Ectodermal cell (in vitro differentiated cells): Measurements from ENCODE around the gene LAPTM5.
A peak's percentile ranks its signal among the peaks of the same experiment; 100 is the strongest.

Experiments used
- H3K27ac ChIP-seq: 2 replicates; pipeline ENCODE4 v1.7.0; 2013; ENCODE audit warnings: mild to moderate bottlenecking, low read depth, low read length; ENCODE audit not compliant: insufficient read depth, poor library complexity, severe bottlenecking
- H3K27me3 ChIP-seq: 2 replicates; pipeline ENCODE4 v1.7.0; 2013; ENCODE audit warnings: mild to moderate bottlenecking, low read length; ENCODE audit not compliant: insufficient read depth, control insufficient read depth, poor library complexity, severe bottlenecking
- H3K36me3 ChIP-seq: one replicate; pipeline ENCODE4 v1.7.0; 2013; ENCODE audit warnings: low read length; ENCODE audit not compliant: control insufficient read depth, insufficient read depth
- H3K4me1 ChIP-seq: one replicate; pipeline ENCODE4 v1.7.0; 2013; ENCODE audit warnings: low read length; ENCODE audit not compliant: control insufficient read depth, insufficient read depth
- H3K4me3 ChIP-seq: 2 replicates; pipeline ENCODE4 v1.7.0; 2013; ENCODE audit warnings: low read depth, low read length, control low read depth; ENCODE audit not compliant: insufficient read depth
- H3K9me3 ChIP-seq: 2 replicates; pipeline ENCODE4 v1.7.0; 2013; ENCODE audit warnings: mild to moderate bottlenecking, low read length, moderate library complexity; ENCODE audit not compliant: control insufficient read depth
- WGBS, 2 experiments: methylation state at CpG; one replicate each; pipeline ENCODE4 v1.1.7; 2013; ENCODE audit warnings: missing lambda C conversion rate in 2 of 2; 5-methylcytosine and 5-hydroxymethylcytosine counted together

LAPTM5 gene

GRCh38 chr1:30762152-30762929, 4.8 kb upstream of the LAPTM5 start:
- WGBS, 2 experiments, result 87% methylated on average over 6 of the region's 6 CpGs
- no peaks in the 10 kb centered on the region for H3K27me3 ChIP-seq
- peaks cover 18% of the 10 kb centered on the region for H3K4me1 ChIP-seq
- no peaks in the 10 kb centered on the region for H3K9me3 ChIP-seq
- no peak overlapping the region for H3K4me3 ChIP-seq
- no peak overlapping the region for H3K27ac ChIP-seq
- H3K36me3 ChIP-seq, result no peaks in the 10 kb centered on the region

GRCh38 chr1:30761381-30762151, 4.0 kb upstream of the LAPTM5 start:
- H3K9me3 ChIP-seq, result no peaks in the 10 kb centered on the region
- no peaks in the 10 kb centered on the region for H3K27me3 ChIP-seq
- no peak overlapping the region for H3K4me3 ChIP-seq
- peaks cover 18% of the 10 kb centered on the region for H3K4me1 ChIP-seq
- H3K27ac ChIP-seq, result peak overlapping the region; percentile 33
- H3K36me3 ChIP-seq, result no peaks in the 10 kb centered on the region
- 59 to 64% methylated on average over 11 of the region's 11 CpGs for WGBS, 2 experiments

- no peak overlapping the region for H3K27ac ChIP-seq
- no peaks in the 10 kb centered on the region for H3K27me3 ChIP-seq
- H3K4me1 ChIP-seq, result peaks cover 18% of the 10 kb centered on the region
- no peaks in the 10 kb centered on the region for H3K36me3 ChIP-seq
- no peak overlapping the region for H3K4me3 ChIP-seq
- 94% methylated on average over 18 of the region's 18 CpGs for WGBS, 2 experiments
- no peaks in the 10 kb centered on the region for H3K9me3 ChIP-seq
These were observed 3.2 kb upstream of the LAPTM5 start for GRCh38 chr1:30760596-30761324.

- Histone ChIP-seq H3K4me3 (no peak overlapping the region), H3K27ac (no peak overlapping the region), H3K36me3 (no peaks in the 10 kb centered on the region), H3K27me3 (no peaks in the 10 kb centered on the region), H3K4me1 (peaks cover 18% of the 10 kb centered on the region), H3K9me3 (no peaks in the 10 kb centered on the region)
- WGBS, 2 experiments, result 71 to 75% methylated on average over 13 of the region's 13 CpGs
These were observed 2.2 kb upstream of the LAPTM5 start for GRCh38 chr1:30759718-30760281.

GRCh38 chr1:30758785-30759380, 1.3 kb upstream of the LAPTM5 start:
- peaks cover 18% of the 10 kb centered on the region for H3K4me1 ChIP-seq
- H3K36me3 ChIP-seq, result no peaks in the 10 kb centered on the region
- H3K9me3 ChIP-seq, result no peaks in the 10 kb centered on the region
- H3K4me3 ChIP-seq, result no peak overlapping the region
- H3K27ac ChIP-seq, result no peak overlapping the region
- H3K27me3 ChIP-seq, result no peaks in the 10 kb centered on the region

GRCh38 chr1:30758121-30758688, 631 bp upstream of the LAPTM5 start:
- Histone ChIP-seq H3K27me3 (no peaks in the 10 kb centered on the region), H3K9me3 (no peaks in the 10 kb centered on the region), H3K4me1 (peaks cover 18% of the 10 kb centered on the region), H3K36me3 (no peaks in the 10 kb centered on the region), H3K4me3 (no peak overlapping the region), H3K27ac (no peak overlapping the region)
- 92 to 95% methylated on average over 7 of the region's 7 CpGs for WGBS, 2 experiments

- no peaks in the 10 kb centered on the region for H3K9me3 ChIP-seq
- H3K36me3 ChIP-seq, result no peaks in the 10 kb centered on the region
- H3K27me3 ChIP-seq, result no peaks in the 10 kb centered on the region
- H3K4me3 ChIP-seq, result no peak overlapping the region
- WGBS, 2 experiments, result 87 to 89% methylated on average over 17 of the region's 17 CpGs
- no peak overlapping the region for H3K27ac ChIP-seq
- H3K4me1 ChIP-seq, result peaks cover 7% of the 10 kb centered on the region
These were observed 826 bp downstream of the LAPTM5 start for GRCh38 chr1:30756545-30757351.

GRCh38 chr1:30756206-30756544, 1.4 kb downstream of the LAPTM5 start:
- Histone ChIP-seq H3K27ac (no peak overlapping the region), H3K36me3 (no peaks in the 10 kb centered on the region), H3K4me3 (no peak overlapping the region), H3K9me3 (no peaks in the 10 kb centered on the region), H3K27me3 (no peaks in the 10 kb centered on the region), H3K4me1 (peaks cover 2% of the 10 kb centered on the region)
- 89 to 93% methylated on average over 4 of the region's 4 CpGs for WGBS, 2 experiments

GRCh38 chr1:30755746-30756145, 1.8 kb downstream of the LAPTM5 start:
- Histone ChIP-seq H3K4me1 (no peaks in the 10 kb centered on the region), H3K36me3 (no peaks in the 10 kb centered on the region), H3K27me3 (no peaks in the 10 kb centered on the region), H3K9me3 (no peaks in the 10 kb centered on the region), H3K4me3 (no peak overlapping the region), H3K27ac (no peak overlapping the region)
- WGBS, 2 experiments, result 75 to 80% methylated on average over 4 of the region's 4 CpGs
